Psoas muscle (tissue), 8 donors: Measurements from ENCODE around the gene TRMT6. TPM values are rescaled to one million over a fixed set of nuclear protein-coding genes. Genes with fewer than 3 reads are reported as not detected.

Experiments
- ATAC-seq, 4 donors: fragments of 200-7000 bp; cut with Tn5 transposase; one replicate each; pipeline ENCODE4 v1.9.1; 2020; ENCODE audit warnings: moderate library complexity in 3 of 4, mild to moderate bottlenecking in 2 of 4
- DNase-seq, 2 donors: peaks; one replicate each; pipeline ENCODE4 v3.0.0-alpha.2; 2020
- H3K27ac ChIP-seq: fragments of 200-600 bp; one replicate; pipeline ENCODE4 v1.8.0; 2022
- H3K27me3 ChIP-seq, 3 donors: fragments of 200-600 bp in 1 of 3; one replicate each; pipeline versions ENCODE4 v1.6.1 to v1.8.0; 2013 to 2022; ENCODE audit warnings: low read length in 2 of 3, mild to moderate bottlenecking in 2 of 3, moderate library complexity in 1 of 3; ENCODE audit not compliant: insufficient read depth in 3 of 3
- H3K36me3 ChIP-seq, 2 donors: fragments of 200-600 bp in 1 of 2; one replicate each; pipeline versions ENCODE4 v1.6.1 to v1.8.0; 2013 to 2022; ENCODE audit warnings: low read depth in 1 of 2, mild to moderate bottlenecking in 1 of 2, moderate library complexity in 1 of 2; ENCODE audit not compliant: insufficient read depth in 1 of 2
- H3K4me1 ChIP-seq: fragments of 200-600 bp; one replicate; pipeline ENCODE4 v1.8.0; 2022
- H3K4me3 ChIP-seq: fragments of 200-600 bp; one replicate; pipeline ENCODE4 v1.8.0; 2022; ENCODE audit warnings: mild to moderate bottlenecking
- H3K9me3 ChIP-seq: fragments of 200-600 bp; one replicate; pipeline ENCODE4 v1.8.0; 2022
- CTCF ChIP-seq: fragments of 200-600 bp; IDR thresholded peaks from one replicate; pipeline ENCODE4 v1.8.0; 2022; ENCODE audit warnings: antibody characterized with exemption
- WGBS, 3 donors: extraction: QIAGEN DNeasy Blood & Tissue Kit; methylation state at CpG; one replicate each; pipeline versions ENCODE4 v1.1.6 to v1.1.7; 2013; 5-methylcytosine and 5-hydroxymethylcytosine counted together
- intact Hi-C, 2 donors: fragments of 100-400 bp; cut with DNase I; formaldehyde crosslinking; loops; one replicate each; pipeline versions ENCODE4 v1.11.0 to v1.14.2; 2022
- polyA plus RNA-seq, 3 donors: library from polyadenylated mRNA; stranded (reverse); fragments of 200-250 nt; gene quantifications; one replicate each; pipeline ENCODE4 v1.2.3, GENCODE V29; 2013
- total RNA-seq, 4 donors: library from RNA; stranded (reverse); fragmentation: NEBNext Ultra II Directional in 2 of 4; extraction: Animal tissue kit (Norgen Biotek cat#: 25700) in 2 of 4; gene quantifications; one replicate each; pipeline versions ENCODE4 v1.2.1 to v1.2.4, GENCODE V29; 2021 to 2023
- donor health status: healthy with polysubstance abuse.
- donor health status: DM: no; HTN: no; CAD: no; lungs with moderate emphysema.
- donor health status: Bipolar disorder and iron deficiency.
- donor health status: healthy.
- donor health status: DM: yes; HTN: yes; CAD: no.
- donor health status: DM: no; HTN: no; CAD: no.
- donor health status: DM: no; HTN: no; CAD: no.
- donor health status: DM: yes; HTN: yes; CAD: no.

TRMT6 gene
- total and polyA plus RNA-seq, 7 donors: 9.0 to 177 (median 23.3) TPM

DNA sequence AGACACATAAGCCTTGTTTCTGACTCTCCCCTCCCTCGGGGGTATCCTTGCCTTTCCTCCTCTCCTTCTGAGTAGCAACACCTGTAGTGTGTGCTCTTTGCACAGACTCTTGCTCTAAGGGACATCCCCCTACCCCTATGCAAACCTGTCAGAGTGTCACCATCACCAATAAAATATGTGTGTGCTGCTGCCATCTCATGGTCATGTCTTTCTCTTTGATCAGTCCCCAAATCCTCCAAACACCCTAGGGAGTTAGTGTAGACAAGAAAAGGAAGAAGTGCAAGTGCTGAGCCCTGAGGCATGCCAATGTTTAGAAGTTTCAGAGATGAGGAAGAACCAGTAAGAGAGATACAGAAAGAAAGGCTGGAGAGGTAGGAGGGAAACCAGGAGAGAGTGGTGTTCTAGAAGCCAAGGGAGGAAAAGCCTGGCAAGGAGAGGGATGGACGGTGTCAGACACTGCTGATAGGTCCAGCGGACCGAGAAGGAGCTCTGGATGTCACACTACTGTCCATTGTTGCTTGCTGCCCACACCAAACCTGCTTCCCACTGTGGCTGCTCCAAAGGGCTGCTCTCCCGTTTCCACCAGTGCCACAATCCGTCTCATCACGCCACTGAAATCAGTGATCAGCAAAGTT is 16.4 kb downstream of the TRMT6 start:
- no peak for DNase-seq
- H3K9me3 ChIP-seq: no peaks in the 10 kb centered on the region
- intact Hi-C loops: loop anchor here (5.0 to 10.0 kb wide), 3 partner anchors 109 to 407 kb away; no protein-coding TSS in a partner anchor

DNA sequence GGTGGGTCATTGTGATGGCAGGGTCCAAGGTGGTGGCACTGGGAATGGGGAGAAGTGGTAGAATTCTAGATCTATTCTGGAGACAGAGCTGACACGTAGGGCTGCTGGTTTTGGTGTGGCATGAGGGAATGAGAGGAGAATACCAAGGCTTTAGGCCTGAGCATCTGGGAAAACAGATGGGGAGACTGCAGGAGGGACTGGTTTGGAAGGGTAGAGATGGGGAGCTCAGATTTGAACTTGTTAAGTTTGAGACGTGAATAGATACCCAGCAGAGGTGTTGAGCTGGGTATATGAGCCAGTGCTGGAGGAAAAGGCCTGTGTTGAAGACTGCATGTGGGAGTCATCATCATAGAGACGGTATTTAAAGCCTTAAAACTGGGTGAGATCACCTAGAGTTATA is 17.5 kb downstream of the TRMT6 start:
- no peak for TF ChIP-seq CTCF
- intact Hi-C loops: loop anchor here (5.0 to 10.0 kb wide), 3 partner anchors 108 to 405 kb away; no protein-coding TSS in a partner anchor
- H3K9me3 ChIP-seq: no peaks in the 10 kb centered on the region
- no peak overlapping the region for H3K27ac ChIP-seq
- ATAC-seq: no peak
- H3K4me1 ChIP-seq: no peaks in the 10 kb centered on the region
- H3K27me3 ChIP-seq: no peaks in the 10 kb centered on the region
- 84 to 89% (median 87%) methylated on average over 3 of the region's 3 CpGs for WGBS, 3 donors
- H3K36me3 ChIP-seq: peaks cover 0 to 7% of the 10 kb centered on the region in 2 donors
- no peak overlapping the region for H3K4me3 ChIP-seq
- no peak for DNase-seq

More for the DNA sequence above, 16.4 kb downstream of the TRMT6 start:
- Histone ChIP-seq H3K27ac (no peak overlapping the region), H3K4me1 (no peaks in the 10 kb centered on the region), H3K27me3 (no peaks in the 10 kb centered on the region), H3K36me3 (peaks cover 3 to 18% of the 10 kb centered on the region in 2 donors), H3K4me3 (no peak overlapping the region)
- 72 to 74% (median 72%) methylated on average over 7 of the region's 7 CpGs for WGBS, 3 donors
- ATAC-seq: peak; percentile 51 to 86 (median 74)
- TF ChIP-seq CTCF: peak; percentile 38

GRCh38 chr20:5931411-5931810 is 18.9 kb downstream of the TRMT6 start:
- intact Hi-C loops: loop anchor here (5.0 to 10.0 kb wide), 3 partner anchors 107 to 404 kb away; no protein-coding TSS in a partner anchor
- no peak overlapping the region for H3K27ac ChIP-seq

DNA sequence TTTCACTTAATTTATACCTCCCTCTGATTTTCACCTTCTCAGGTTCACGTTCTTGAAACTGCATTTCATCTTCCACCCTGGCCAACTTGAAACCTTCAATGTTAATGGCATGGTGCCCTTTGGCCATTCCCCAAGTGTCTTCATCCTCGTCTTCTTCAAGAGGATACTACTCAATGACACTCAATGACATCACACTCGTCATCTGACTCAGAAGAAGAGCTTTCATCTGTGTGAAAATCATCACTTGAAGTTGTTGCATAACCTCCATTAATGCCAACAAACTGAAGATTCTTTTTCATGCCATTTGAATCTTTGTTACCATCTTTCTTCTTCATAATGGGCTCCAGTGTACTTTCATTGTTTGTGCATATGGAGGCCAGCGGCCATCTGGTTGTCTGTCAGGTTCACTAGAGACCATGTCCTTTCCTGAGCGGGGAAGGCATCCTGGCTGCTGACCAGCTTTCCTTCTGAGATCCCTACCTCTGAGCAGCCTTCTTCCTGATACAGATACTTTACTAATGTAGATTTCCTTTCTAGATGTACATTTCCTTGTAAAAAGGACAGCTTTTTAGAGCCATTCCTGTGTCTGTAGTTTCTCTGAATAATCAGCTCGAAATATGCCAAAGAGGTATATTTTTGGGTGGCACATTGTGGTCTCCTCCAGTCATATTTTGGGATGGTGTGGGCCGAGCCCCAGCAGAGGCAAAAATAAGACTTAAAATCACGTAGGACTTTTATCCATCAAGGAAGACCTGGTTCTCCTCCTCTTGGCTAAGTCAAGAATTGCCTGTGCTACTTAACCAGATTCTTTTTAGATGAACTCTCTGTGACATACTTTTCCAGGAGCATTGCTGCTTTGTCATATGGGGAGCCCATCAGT is 21.3 kb downstream of the TRMT6 start:
- Histone ChIP-seq H3K27me3 (no peaks in the 10 kb centered on the region), H3K9me3 (no peaks in the 10 kb centered on the region), H3K27ac (no peak overlapping the region), H3K4me1 (no peaks in the 10 kb centered on the region), H3K36me3 (no peaks in the 10 kb centered on the region), H3K4me3 (no peak overlapping the region)
- 69 to 78% (median 71%) methylated on average over 8 of the region's 8 CpGs for WGBS, 3 donors
- no peak for TF ChIP-seq CTCF
- DNase-seq (no peak), ATAC-seq (no peak)
- intact Hi-C loops: no loop called here

More at GRCh38 chr20:5931411-5931810, 18.9 kb downstream of the TRMT6 start:
- Histone ChIP-seq H3K9me3 (no peaks in the 10 kb centered on the region), H3K36me3 (no peaks in the 10 kb centered on the region), H3K4me1 (no peaks in the 10 kb centered on the region), H3K4me3 (no peak overlapping the region), H3K27me3 (no peaks in the 10 kb centered on the region)
- no peak for DNase-seq
- WGBS, 3 donors: 74 to 85% (median 77%) methylated on average over 3 of the region's 3 CpGs
- no peak for ATAC-seq
- no peak for TF ChIP-seq CTCF
